Measurements from ENCODE around the gene DMXL1. TPM values are rescaled to one million over a fixed set of nuclear protein-coding genes. Genes with fewer than 3 reads are reported as not detected.

The DMXL1 gene
- polyA plus RNA-seq, 2 of the 4 experiments (the other 2 are of a cell fraction): 8.4 to 28.8 TPM

DNA sequence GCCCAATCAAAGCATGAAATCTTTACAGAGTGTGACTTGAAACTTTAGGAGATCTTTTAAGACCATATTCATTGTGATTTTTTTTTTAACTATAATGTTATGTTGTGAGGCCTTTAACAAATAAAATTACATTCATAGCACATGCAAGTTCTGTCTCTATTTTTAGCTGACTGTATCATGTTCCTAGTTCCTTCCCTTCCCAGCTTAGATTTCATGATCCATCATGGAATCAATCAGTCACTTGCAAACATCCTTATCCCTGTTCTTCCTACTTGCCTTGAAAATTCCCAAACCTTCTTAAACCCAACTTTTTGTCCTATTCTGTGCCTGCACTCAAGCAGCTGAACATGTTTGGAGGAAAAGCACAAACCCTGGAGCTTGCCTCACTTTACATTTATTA lies 141.8 kb downstream of the DMXL1 start:
- no peak for TF ChIP-seq PHF8 (IDR thresholded peaks at IDR 0.05; ENCODE audit: borderline replicate concordance, low read depth)
- no peak for TF ChIP-seq CEBPB (IDR thresholded peaks at IDR 0.05)
- TF ChIP-seq FOSL2 (IDR thresholded peaks at IDR 0.05): no peak
- no peak for TF ChIP-seq FOSL2 (CRISPR knock-in tag; IDR thresholded peaks at IDR 0.05)
- no peak for TF ChIP-seq CBX8 (IDR thresholded peaks at IDR 0.05)
- no peak for TF ChIP-seq RFX5 (IDR thresholded peaks at IDR 0.05)
- no peak for TF ChIP-seq HDAC2 (IDR thresholded peaks at IDR 0.05)
- TF ChIP-seq, protein P1, sequence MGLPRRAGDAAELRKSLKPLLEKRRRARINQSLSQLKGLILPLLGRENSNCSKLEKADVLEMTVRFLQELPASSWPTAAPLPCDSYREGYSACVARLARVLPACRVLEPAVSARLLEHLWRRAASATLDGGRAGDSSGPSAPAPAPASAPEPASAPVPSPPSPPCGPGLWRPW (IDR thresholded peaks at IDR 0.05): no peak
- TF ChIP-seq SMC3 (IDR thresholded peaks at IDR 0.05): no peak
- TF ChIP-seq JUNB (IDR thresholded peaks at IDR 0.05): no peak
- no peak for TF ChIP-seq ZNF302 (CRISPR knock-in tag; IDR thresholded peaks at IDR 0.05)
- no peak for TF ChIP-seq RAD21 (conservative IDR thresholded peaks at IDR 0.05 in 1 of 2, IDR thresholded peaks at IDR 0.05 in 1 of 2)
- TF ChIP-seq POLR2A (IDR thresholded peaks at IDR 0.05; ENCODE audit: low read length): no peak
- no peak for TF ChIP-seq RCOR1 (IDR thresholded peaks at IDR 0.05; ENCODE audit: low read depth, low read length)
- no peak for TF ChIP-seq JUN (IDR thresholded peaks at IDR 0.05)
- no peak for TF ChIP-seq NPAS2 (CRISPR knock-in tag; IDR thresholded peaks at IDR 0.05; ENCODE audit: borderline replicate concordance)
- TF ChIP-seq CHD2 (IDR thresholded peaks at IDR 0.05; ENCODE audit: low read length, partially characterized antibody): no peak
- TF ChIP-seq CBX2 (IDR thresholded peaks at IDR 0.05; ENCODE audit: borderline replicate concordance, low read depth): no peak
- TF ChIP-seq KDM1A (IDR thresholded peaks at IDR 0.05; ENCODE audit: low read depth): no peak
- TF ChIP-seq NR3C1 (IDR thresholded peaks at IDR 0.05): no peak
- TF ChIP-seq TFCP2L1 (CRISPR knock-in tag; IDR thresholded peaks at IDR 0.05): no peak
- Histone ChIP-seq H3K4me1 (no peaks in the 10 kb centered on the region), H3K27ac (no peak overlapping the region), H3K4me3 (no peak overlapping the region), H3K4me2 (no peak overlapping the region), H3K9me3 (no peaks in the 10 kb centered on the region)
- DNase-seq (ENCODE audit: low read depth in 1 of 2, low spot score in 1 of 2): no peak
- ChIA-PET CTCF (no interaction called here), POLR2A (no interaction called here)
- FAIRE-seq: no peak
- no peak for ATAC-seq

DNA sequence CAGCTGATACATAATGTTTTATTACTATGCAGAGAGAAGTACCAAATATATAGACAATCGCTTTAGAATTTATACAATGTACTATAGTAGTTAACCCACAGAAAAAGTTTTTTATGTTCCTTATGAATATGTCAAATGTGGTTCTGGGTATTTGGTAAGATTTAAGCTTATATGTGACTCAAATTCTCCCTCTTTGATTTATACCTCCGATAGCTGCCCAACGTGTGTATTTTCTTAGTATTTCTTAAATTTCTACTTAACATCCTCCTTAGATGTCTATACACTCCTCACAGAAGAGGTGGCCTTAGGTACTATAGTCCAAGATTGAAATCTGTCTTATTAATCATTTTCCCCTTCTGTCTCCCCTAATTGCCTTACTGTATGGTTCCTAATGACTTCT lies 146.3 kb downstream of the DMXL1 start:
- 87% methylated on average over 3 of the region's 3 CpGs for WGBS (ENCODE audit: missing lambda C conversion rate)
- TF ChIP-seq NFE2L2 (conservative IDR thresholded peaks at IDR 0.05; ENCODE audit: low read length) (no peak), POLR2AphosphoS2 (conservative IDR thresholded peaks at IDR 0.05; ENCODE audit: low read length) (no peak)

DNA sequence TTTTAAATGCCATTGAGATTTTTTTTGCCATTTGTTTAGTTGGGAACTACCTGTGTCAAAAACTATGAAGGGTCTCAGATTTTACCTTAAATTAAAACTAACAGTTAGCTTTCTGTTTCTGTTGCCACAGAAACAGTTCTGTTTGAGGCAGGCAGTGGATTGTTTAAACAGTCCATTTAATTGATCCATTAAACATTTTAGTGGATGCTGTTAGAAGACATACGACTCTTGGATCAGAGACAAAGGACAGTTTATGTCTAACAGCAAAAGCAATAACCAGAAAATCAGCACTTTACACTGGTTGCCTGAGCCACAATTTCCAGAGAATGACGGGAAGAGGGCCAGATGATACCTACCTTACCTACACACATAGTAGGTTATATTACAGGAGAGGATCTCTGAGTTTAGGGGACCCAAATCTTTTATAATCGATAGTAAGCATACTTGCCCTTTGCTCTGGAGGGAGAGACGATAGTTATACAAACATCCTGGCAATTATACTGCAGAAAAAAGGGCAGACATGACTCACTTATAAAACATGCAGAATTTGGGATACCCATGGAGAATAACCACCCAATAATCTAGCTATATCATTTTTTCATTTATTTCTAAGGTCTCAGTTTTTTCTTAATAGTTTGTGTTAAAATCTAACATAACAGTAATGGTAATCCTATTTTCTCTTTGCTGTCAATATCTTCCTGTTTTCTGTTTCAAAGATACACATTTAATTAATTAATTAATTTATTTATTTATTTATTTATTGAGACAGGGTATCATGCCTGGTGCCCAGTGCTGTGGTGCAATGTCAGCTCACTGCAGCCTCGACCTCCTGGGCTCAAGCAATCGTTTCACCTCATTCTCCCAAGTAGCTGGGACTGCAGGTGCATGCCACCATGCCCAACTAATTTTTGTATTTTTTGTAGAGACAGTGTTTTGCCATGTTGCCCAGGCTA lies 148.2 kb downstream of the DMXL1 start:
- POLR2A ChIA-PET: interaction anchor here (0.7 kb wide), 1 partner anchor 50 kb away, joined by 4 read pairs; no protein-coding TSS in a partner anchor
- no peak overlapping the region for H3K27ac ChIP-seq
- no peak for TF ChIP-seq RFX5 (IDR thresholded peaks at IDR 0.05)
- peak; percentile 73 for TF ChIP-seq ZC3H11A (IDR thresholded peaks at IDR 0.05)
- no peak for TF ChIP-seq RAD21 (conservative IDR thresholded peaks at IDR 0.05 in 1 of 2, IDR thresholded peaks at IDR 0.05 in 1 of 2)
- no peak for TF ChIP-seq MYC (IDR thresholded peaks at IDR 0.05; ENCODE audit: borderline replicate concordance, low read length)
- WGBS (ENCODE audit: missing lambda C conversion rate): 62% methylated on average over 6 of the region's 6 CpGs
- H3K9me3 ChIP-seq: no peaks in the 10 kb centered on the region
- CTCF ChIA-PET: no interaction called here
- H3K4me3 ChIP-seq: no peak overlapping the region
- FAIRE-seq: peak; percentile 68
- peaks cover 10% of the 10 kb centered on the region for H3K4me1 ChIP-seq
- no peak for DNase-seq (ENCODE audit: low read depth in 1 of 2, low spot score in 1 of 2)
- peak overlapping the region; percentile 39 for H3K4me2 ChIP-seq
- ATAC-seq: no peak

More for the DNA sequence above, 146.3 kb downstream of the DMXL1 start:
- ChIA-PET CTCF (interaction anchor here (0.8 to 1.1 kb wide), 2 partner anchors 13 to 118 kb away, joined by 3 read pairs; no protein-coding TSS in a partner anchor), POLR2A (no interaction called here)
- DNase-seq (ENCODE audit: low read depth in 1 of 2, low spot score in 1 of 2): no peak
- H3K9me3 ChIP-seq: no peaks in the 10 kb centered on the region
- no peak overlapping the region for H3K4me3 ChIP-seq
- H3K27ac ChIP-seq: no peak overlapping the region
- no peak overlapping the region for H3K4me2 ChIP-seq
- no peak for FAIRE-seq
- H3K4me1 ChIP-seq: peaks cover 10% of the 10 kb centered on the region
- ATAC-seq: no peak

Measured in A549 (cell line).